NB4 (cell line): ENCODE measurements around the gene TNFSF11.

Source experiments
- MYC ChIP-seq: IDR thresholded peaks from 2 replicates; pipeline ENCODE4 v1.6.1; 2011; ENCODE audit warnings: low read depth, low read length
- POLR2A ChIP-seq: IDR thresholded peaks from 2 replicates; pipeline ENCODE4 v1.6.1; 2011; ENCODE audit warnings: mild to moderate bottlenecking; ENCODE audit not compliant: insufficient read length; ENCODE audit errors: extremely low read depth
- TF ChIP-seq, protein P1 (sequence below): IDR thresholded peaks from one replicate; pipeline ENCODE4 v1.5.1; 2012; ENCODE audit warnings: low read depth, low read length

- no peak for TF ChIP-seq POLR2A
- TF ChIP-seq, protein P1, sequence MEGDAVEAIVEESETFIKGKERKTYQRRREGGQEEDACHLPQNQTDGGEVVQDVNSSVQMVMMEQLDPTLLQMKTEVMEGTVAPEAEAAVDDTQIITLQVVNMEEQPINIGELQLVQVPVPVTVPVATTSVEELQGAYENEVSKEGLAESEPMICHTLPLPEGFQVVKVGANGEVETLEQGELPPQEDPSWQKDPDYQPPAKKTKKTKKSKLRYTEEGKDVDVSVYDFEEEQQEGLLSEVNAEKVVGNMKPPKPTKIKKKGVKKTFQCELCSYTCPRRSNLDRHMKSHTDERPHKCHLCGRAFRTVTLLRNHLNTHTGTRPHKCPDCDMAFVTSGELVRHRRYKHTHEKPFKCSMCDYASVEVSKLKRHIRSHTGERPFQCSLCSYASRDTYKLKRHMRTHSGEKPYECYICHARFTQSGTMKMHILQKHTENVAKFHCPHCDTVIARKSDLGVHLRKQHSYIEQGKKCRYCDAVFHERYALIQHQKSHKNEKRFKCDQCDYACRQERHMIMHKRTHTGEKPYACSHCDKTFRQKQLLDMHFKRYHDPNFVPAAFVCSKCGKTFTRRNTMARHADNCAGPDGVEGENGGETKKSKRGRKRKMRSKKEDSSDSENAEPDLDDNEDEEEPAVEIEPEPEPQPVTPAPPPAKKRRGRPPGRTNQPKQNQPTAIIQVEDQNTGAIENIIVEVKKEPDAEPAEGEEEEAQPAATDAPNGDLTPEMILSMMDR = no peak
- no peak for TF ChIP-seq MYC
Observed at GRCh38 chr13:42548731-42549551, 25.0 kb upstream of the TNFSF11 start.
